Ishikawa (cell line): ENCODE results near the gene SLC25A27.

ENCODE experiments used
- CEBPB ChIP-seq: IDR thresholded peaks from 2 replicates; pipeline ENCODE4 v1.6.1; 2012
- CREB1 ChIP-seq: IDR thresholded peaks from 2 replicates; pipeline ENCODE4 v1.6.1; 2012; ENCODE audit warnings: low read depth
- EGR1 ChIP-seq: IDR thresholded peaks from 2 replicates; pipeline ENCODE4 v1.6.1; 2012
- EP300 ChIP-seq: IDR thresholded peaks from 2 replicates; pipeline ENCODE4 v1.6.1; 2012; ENCODE audit warnings: borderline replicate concordance
- FOXM1 ChIP-seq: IDR thresholded peaks from 2 replicates; pipeline ENCODE4 v1.6.1; 2012; ENCODE audit warnings: low read depth, borderline replicate concordance
- MAX ChIP-seq: IDR thresholded peaks from 2 replicates; pipeline ENCODE4 v1.6.1; 2012
- NFIC ChIP-seq: IDR thresholded peaks from 2 replicates; pipeline ENCODE4 v1.6.1; 2012
- RAD21 ChIP-seq: IDR thresholded peaks from 2 replicates; pipeline ENCODE4 v1.6.1; 2012; ENCODE audit warnings: low read depth
- REST ChIP-seq: IDR thresholded peaks from 2 replicates; pipeline ENCODE4 v1.6.1; 2012; ENCODE audit warnings: low read depth, mild to moderate bottlenecking
- TAF1 ChIP-seq: IDR thresholded peaks from 2 replicates; pipeline ENCODE4 v1.6.1; 2012; ENCODE audit warnings: low read depth, mild to moderate bottlenecking
- TCF12 ChIP-seq: IDR thresholded peaks from 2 replicates; pipeline ENCODE4 v1.6.1; 2012; ENCODE audit warnings: low read depth
- TEAD4 ChIP-seq: IDR thresholded peaks from 2 replicates; pipeline ENCODE4 v1.6.1; 2012
- USF1 ChIP-seq: IDR thresholded peaks from 2 replicates; pipeline ENCODE4 v1.6.1; 2012
- YY1 ChIP-seq: IDR thresholded peaks from 2 replicates; pipeline ENCODE4 v1.6.1; 2012; ENCODE audit warnings: low read depth
- ZBTB7A ChIP-seq: IDR thresholded peaks from 2 replicates; pipeline ENCODE4 v1.6.1; 2012; ENCODE audit warnings: low read depth

The SLC25A27 gene

GRCh38 chr6:46653439-46654195 lies 842 bp downstream of the SLC25A27 start:
- TF ChIP-seq ZBTB7A (no peak), FOXM1 (no peak), YY1 (no peak), CEBPB (no peak), TCF12 (no peak), MAX (no peak), TAF1 (no peak), TEAD4 (no peak)

GRCh38 chr6:46655803-46656202 lies 3.0 kb downstream of the SLC25A27 start:
- TF ChIP-seq USF1 (no peak), NFIC (no peak), CREB1 (no peak), EGR1 (no peak), EP300 (no peak), FOXM1 (no peak), TCF12 (no peak), ZBTB7A (no peak), TEAD4 (no peak), RAD21 (no peak)

- TF ChIP-seq EP300 (no peak), REST (no peak), TCF12 (no peak), EGR1 (no peak), ZBTB7A (no peak), FOXM1 (no peak), TAF1 (no peak)
Measured at GRCh38 chr6:46657642-46658041, 4.9 kb downstream of the SLC25A27 start.

GRCh38 chr6:46661483-46661882 lies 8.7 kb downstream of the SLC25A27 start:
- TF ChIP-seq MAX (no peak), YY1 (no peak), CREB1 (no peak), TCF12 (no peak), EGR1 (no peak), REST (no peak), EP300 (no peak), TEAD4 (no peak), RAD21 (no peak), USF1 (no peak)

- TF ChIP-seq FOXM1 (no peak), ZBTB7A (no peak), USF1 (no peak), CREB1 (no peak), TAF1 (no peak)
Measured at GRCh38 chr6:46667377-46667776, 14.6 kb downstream of the SLC25A27 start.

GRCh38 chr6:46674410-46674809 lies 21.6 kb downstream of the SLC25A27 start:
- TF ChIP-seq TAF1 (no peak), RAD21 (no peak), TCF12 (no peak), EP300 (no peak), CREB1 (no peak), USF1 (no peak), EGR1 (no peak), ZBTB7A (no peak), MAX (no peak), FOXM1 (no peak), NFIC (no peak), CEBPB (no peak), REST (no peak), TEAD4 (no peak), YY1 (no peak)
